Limb (tissue), 2 donors: ENCODE data around the gene PKLR.
"Not testable (repeated sequence)": the region's sequence is repeated elsewhere in the genome, so short reads cannot be mapped to it uniquely, and the experiment has no call there.

ENCODE experiments used
- DNase-seq, 2 donors: peaks; one replicate each; pipeline ENCODE4 v3.0.0-alpha.2; 2016; ENCODE audit errors: extremely low spot score in 2 of 2

Gene PKLR

GRCh38 chr1:155301342-155301841 is at the start of gene PKLR:
Gene PKLR, minus strand, starts transcription at chr1:155301438. Its CDS starts 43 bp downstream, at chr1:155301395.
- DNase-seq = no peak

- DNase-seq = no peak
These were observed 41.6 kb upstream of the PKLR start for GRCh38 chr1:155342842-155343241.

- no peak for DNase-seq
These were observed 38.4 kb upstream of the PKLR start for GRCh38 chr1:155339515-155340097.

- no peak for DNase-seq
These were observed 33.7 kb upstream of the PKLR start for GRCh38 chr1:155334962-155335361.

- no peak for DNase-seq
These were observed 28.9 kb upstream of the PKLR start for GRCh38 chr1:155329980-155330598.

GRCh38 chr1:155328856-155329255 is 27.6 kb upstream of the PKLR start:
- not testable (repeated sequence) for DNase-seq

GRCh38 chr1:155327981-155328380 is 26.7 kb upstream of the PKLR start:
- no peak for DNase-seq

- no peak for DNase-seq
These were observed 25.4 kb upstream of the PKLR start for GRCh38 chr1:155326631-155327037.

- DNase-seq = no peak
These were observed 24.8 kb upstream of the PKLR start for GRCh38 chr1:155326020-155326526.

- DNase-seq = no peak
These were observed 24.3 kb upstream of the PKLR start for GRCh38 chr1:155325603-155325893.

GRCh38 chr1:155324717-155325602 is 23.7 kb upstream of the PKLR start:
- peak; percentile 13 to 68 for DNase-seq

GRCh38 chr1:155324037-155324716 is 22.9 kb upstream of the PKLR start:
- DNase-seq = peak; percentile 93 to 95

- peak; percentile 75 to 90 for DNase-seq
These were observed 22.4 kb upstream of the PKLR start for GRCh38 chr1:155323729-155324036.

GRCh38 chr1:155322953-155323728 is 21.9 kb upstream of the PKLR start:
- DNase-seq = peak; percentile 89 to 96

GRCh38 chr1:155322571-155322952 is 21.3 kb upstream of the PKLR start:
- DNase-seq = peak in 1 of 2 donors; percentile 24

GRCh38 chr1:155321639-155322503 is 20.6 kb upstream of the PKLR start:
- DNase-seq = peak in 1 of 2 donors; percentile 40

- peak; percentile 56 to 88 for DNase-seq
These were observed 19.7 kb upstream of the PKLR start, which contains the start of gene RUSC1 for GRCh38 chr1:155320661-155321617. Gene RUSC1, plus strand, starts transcription at chr1:155320894. Its CDS starts 880 bp downstream, at chr1:155321774.

GRCh38 chr1:155320252-155320651 is 19.0 kb upstream of the PKLR start:
- DNase-seq = no peak

- no peak for DNase-seq
These were observed 18.3 kb upstream of the PKLR start for GRCh38 chr1:155319536-155319935.
